ENCODE measurements around the gene DOK6. TPM values are rescaled to one million over a fixed set of nuclear protein-coding genes. Genes with fewer than 3 reads are reported as not detected.

Gene DOK6
- total RNA-seq, 1 donor from 2014 or later = not detected

DNA sequence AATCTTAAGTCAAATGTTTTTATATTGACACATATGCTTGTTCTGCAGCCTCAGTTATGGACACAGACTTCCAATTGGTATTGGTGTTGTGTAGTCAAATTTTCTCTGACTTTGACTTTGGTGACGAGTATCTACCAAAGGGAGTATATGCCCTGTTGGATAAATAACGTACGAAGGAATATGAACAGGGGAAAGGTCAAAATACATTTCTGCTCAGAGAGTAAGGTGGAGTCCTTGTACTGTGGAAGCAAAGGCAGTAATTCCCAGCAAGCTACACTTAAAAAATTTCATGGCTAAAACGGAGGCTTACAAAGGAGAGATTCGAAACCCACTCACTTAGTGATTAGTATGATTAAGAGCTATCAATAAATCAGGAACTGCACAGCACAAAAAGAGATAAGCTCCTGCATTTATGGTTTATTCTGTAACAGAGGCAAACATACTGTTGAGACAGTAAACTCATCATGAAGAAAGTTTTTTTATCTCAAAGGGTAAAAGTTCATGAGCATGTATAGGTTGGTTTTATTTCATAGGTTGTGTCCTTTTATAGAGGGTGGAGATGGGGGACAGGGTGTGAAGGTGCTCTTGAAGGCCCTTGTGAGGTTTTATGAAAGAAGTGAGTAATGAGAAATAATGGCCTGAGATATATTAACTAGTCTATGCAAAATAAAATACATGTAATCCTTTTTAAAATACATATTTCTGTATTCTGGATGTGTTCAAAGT, 404.3 kb downstream of the DOK6 start:
- Histone ChIP-seq H3K9me3 (no peaks in the 10 kb centered on the region), H3K27ac (no peak overlapping the region), H3K27me3 (no peaks in the 10 kb centered on the region), H3K36me3 (no peaks in the 10 kb centered on the region), H3K4me1 (no peaks in the 10 kb centered on the region), H3K4me3 (no peak overlapping the region)
- TF ChIP-seq, protein P1, sequence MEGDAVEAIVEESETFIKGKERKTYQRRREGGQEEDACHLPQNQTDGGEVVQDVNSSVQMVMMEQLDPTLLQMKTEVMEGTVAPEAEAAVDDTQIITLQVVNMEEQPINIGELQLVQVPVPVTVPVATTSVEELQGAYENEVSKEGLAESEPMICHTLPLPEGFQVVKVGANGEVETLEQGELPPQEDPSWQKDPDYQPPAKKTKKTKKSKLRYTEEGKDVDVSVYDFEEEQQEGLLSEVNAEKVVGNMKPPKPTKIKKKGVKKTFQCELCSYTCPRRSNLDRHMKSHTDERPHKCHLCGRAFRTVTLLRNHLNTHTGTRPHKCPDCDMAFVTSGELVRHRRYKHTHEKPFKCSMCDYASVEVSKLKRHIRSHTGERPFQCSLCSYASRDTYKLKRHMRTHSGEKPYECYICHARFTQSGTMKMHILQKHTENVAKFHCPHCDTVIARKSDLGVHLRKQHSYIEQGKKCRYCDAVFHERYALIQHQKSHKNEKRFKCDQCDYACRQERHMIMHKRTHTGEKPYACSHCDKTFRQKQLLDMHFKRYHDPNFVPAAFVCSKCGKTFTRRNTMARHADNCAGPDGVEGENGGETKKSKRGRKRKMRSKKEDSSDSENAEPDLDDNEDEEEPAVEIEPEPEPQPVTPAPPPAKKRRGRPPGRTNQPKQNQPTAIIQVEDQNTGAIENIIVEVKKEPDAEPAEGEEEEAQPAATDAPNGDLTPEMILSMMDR (IDR thresholded peaks at IDR 0.05) = no peak
- no peak for DNase-seq (ENCODE audit: low spot score in 2 of 2)
- intact Hi-C loops (cut with DNase I) = no loop called here

DNA sequence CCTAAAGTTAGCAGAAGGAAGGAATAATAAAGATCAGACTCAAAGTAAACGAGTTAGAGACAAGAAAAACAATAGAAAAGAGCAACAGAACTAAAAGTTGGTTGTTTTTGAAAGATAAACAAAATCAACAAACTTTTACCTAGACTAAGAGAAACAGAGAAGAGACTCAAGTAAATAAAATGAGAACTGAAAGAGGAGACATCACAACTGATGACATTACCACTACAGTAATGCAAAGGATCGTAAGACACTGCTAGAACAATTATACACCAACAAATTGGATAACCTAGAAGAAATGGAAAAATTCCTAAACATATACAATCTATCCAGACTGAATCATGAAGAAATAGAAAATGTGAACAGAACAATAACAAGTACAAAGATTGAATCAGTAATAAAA, 407.7 kb downstream of the DOK6 start:
- intact Hi-C loops (cut with DNase I) = no loop called here
- Histone ChIP-seq H3K4me3 (no peak overlapping the region), H3K36me3 (no peaks in the 10 kb centered on the region), H3K4me1 (no peaks in the 10 kb centered on the region), H3K27ac (no peak overlapping the region), H3K27me3 (no peaks in the 10 kb centered on the region), H3K9me3 (no peaks in the 10 kb centered on the region)
- DNase-seq (ENCODE audit: low spot score in 2 of 2) = no peak
- TF ChIP-seq, protein P1 (IDR thresholded peaks at IDR 0.05) = no peak

DNA sequence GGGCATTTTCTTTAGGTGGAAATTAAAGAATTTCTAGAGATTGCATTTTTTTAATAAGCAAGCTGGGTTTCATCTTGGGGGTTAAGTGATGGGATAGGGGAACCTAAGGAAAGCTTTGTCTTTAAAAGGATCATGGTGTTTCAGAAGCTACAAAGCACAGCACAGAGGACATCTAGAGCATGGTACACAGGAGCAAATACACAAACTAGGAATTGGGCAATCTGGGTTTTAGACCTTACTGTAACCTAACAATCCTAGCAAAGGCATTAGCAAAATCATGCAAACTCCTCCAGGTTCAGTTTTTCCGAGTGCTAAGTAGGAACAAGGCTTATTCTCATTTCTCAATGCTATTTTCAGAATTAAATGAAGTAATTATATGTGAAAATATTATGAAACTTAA, 412.9 kb downstream of the DOK6 start:
- H3K9me3 ChIP-seq = no peaks in the 10 kb centered on the region
- no peak for DNase-seq (ENCODE audit: low spot score in 2 of 2)
- no peak overlapping the region for H3K27ac ChIP-seq
- TF ChIP-seq, protein P1 (IDR thresholded peaks at IDR 0.05) = no peak
- H3K27me3 ChIP-seq = no peaks in the 10 kb centered on the region
- intact Hi-C loops (cut with DNase I) = no loop called here
- no peaks in the 10 kb centered on the region for H3K4me1 ChIP-seq
- no peak overlapping the region for H3K4me3 ChIP-seq
- H3K36me3 ChIP-seq = no peaks in the 10 kb centered on the region

DNA sequence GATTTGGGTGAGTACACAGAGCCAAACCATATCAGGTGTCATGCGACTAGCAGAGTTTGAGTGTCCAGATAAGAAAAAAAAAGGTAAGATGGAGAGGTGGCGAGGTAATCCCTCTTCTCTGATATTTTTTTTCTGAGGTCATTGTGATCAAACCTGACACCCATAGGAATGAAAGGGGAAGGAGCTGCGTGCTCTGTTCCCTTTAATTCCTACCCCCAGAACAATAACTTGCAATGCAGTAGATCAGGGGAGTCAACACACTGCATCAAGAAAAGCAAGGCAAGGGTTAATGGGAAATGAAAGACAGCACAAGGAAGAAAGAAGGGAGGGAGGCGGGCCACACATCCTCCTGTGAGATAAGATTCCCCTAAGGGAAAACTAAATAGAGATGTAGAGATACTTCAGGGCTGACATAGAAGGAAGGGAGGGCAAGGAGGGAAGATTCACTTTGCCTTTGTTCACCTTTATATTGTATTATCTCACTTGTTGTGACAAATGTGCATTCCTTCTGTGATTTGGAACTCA, 414.2 kb downstream of the DOK6 start:
- H3K27ac ChIP-seq = no peak overlapping the region
- intact Hi-C loops (cut with DNase I) = no loop called here
- DNase-seq (ENCODE audit: low spot score in 2 of 2) = no peak

DNA sequence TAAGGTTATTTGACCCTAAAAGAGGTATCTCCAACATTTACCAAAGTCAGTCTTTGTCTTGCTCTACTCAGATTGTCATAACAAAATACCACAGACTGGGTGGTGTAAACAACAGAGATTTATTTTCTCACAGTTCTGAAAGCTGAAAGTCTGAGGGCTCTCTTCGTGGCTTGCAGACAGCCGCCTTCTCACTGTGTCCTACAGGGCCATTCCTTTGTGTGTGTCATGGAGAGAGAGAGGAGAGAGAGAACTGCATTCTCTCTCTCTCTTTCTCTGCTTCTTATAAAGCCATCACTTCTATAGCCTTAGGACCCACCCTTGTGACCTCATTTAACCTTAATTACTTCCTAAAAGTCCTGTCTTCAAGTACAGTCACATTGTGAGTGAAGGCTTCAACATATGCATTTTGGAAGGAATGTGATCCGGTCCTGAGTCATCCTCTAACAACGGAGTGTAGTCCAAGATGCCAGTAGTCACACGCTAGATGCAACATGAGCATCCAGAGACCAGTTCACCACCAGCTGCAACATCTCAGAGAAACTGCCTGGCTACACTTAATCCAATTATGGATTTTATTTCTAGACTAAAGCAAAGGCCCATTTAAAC, 416.8 kb downstream of the DOK6 start:
- Histone ChIP-seq H3K27me3 (no peaks in the 10 kb centered on the region), H3K4me3 (no peak overlapping the region), H3K36me3 (no peaks in the 10 kb centered on the region), H3K27ac (no peak overlapping the region), H3K9me3 (no peaks in the 10 kb centered on the region), H3K4me1 (no peaks in the 10 kb centered on the region)
- TF ChIP-seq, protein P1 (IDR thresholded peaks at IDR 0.05) = no peak
- no peak for DNase-seq (ENCODE audit: low spot score in 2 of 2)
- intact Hi-C loops (cut with DNase I) = no loop called here

More for the DNA sequence above, 414.2 kb downstream of the DOK6 start:
- Histone ChIP-seq H3K4me1 (no peaks in the 10 kb centered on the region), H3K4me3 (no peak overlapping the region), H3K36me3 (no peaks in the 10 kb centered on the region), H3K9me3 (no peaks in the 10 kb centered on the region), H3K27me3 (no peaks in the 10 kb centered on the region)
- TF ChIP-seq, protein P1 (IDR thresholded peaks at IDR 0.05) = no peak
